Measurements from ENCODE around the gene HTRA3.

The HTRA3 gene

DNA sequence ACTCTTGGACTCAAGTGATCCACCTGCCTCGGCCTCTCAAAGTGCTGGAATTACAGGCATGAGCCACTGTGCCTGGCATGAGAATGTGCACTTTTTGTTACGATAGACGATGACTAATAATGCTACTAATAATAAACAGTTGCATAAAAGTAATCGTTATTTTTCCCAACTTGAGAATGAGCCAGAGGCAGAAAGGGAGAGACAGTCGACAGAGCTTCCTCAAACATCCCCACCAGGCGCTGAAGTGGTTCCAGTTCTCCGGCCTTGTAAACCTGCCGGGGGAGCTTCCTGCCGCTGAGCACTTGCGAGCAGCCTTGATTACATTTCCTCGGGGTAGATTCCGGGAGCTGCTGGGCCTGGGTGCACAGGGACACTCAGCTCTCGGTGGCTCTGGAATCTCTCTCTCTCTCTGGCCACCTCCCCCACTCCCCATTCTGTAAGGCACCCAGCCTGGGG lies 8.9 kb upstream of the HTRA3 start:
- Histone ChIP-seq H3K9me3 (ENCODE audit: insufficient read depth, low read length) (no peaks in the 10 kb centered on the region), H3K36me3 (ENCODE audit: low read length) (no peaks in the 10 kb centered on the region), H3K4me3 (ENCODE audit: insufficient read depth, low read length, poor library complexity, severe bottlenecking) (no peak overlapping the region), H3K79me2 (ENCODE audit: insufficient read depth, low read length) (no peaks in the 10 kb centered on the region), H3K9ac (ENCODE audit: low read length) (no peak overlapping the region), H3F3A (ENCODE audit: insufficient read depth) (no peaks in the 10 kb centered on the region), H3K27me3 (ENCODE audit: low read length) (no peaks in the 10 kb centered on the region), H2AFZ (ENCODE audit: low read depth, low read length, severe bottlenecking) (no peak overlapping the region), H4K20me1 (ENCODE audit: low read depth, low read length) (no peaks in the 10 kb centered on the region), H3K9me2 (replicated peaks; ENCODE audit: insufficient read depth, low read length) (no peaks in the 10 kb centered on the region), H3K27ac (ENCODE audit: low read depth, low read length) (no peak overlapping the region), H3K4me2 (ENCODE audit: low read depth, low read length, poor library complexity, severe bottlenecking) (no peak overlapping the region)
- no peak for TF ChIP-seq EZH2phosphoT487 (conservative IDR thresholded peaks at IDR 0.05; ENCODE audit: low read length)
- no peak for TF ChIP-seq CTCF (IDR thresholded peaks at IDR 0.05; ENCODE audit: insufficient read depth, low read length, poor library complexity, severe bottlenecking)

GRCh38 chr4:8261851-8262535 lies 7.6 kb upstream of the HTRA3 start:
- no peaks in the 10 kb centered on the region for H3K9me2 ChIP-seq (replicated peaks; ENCODE audit: insufficient read depth, low read length)
- H3K4me3 ChIP-seq (ENCODE audit: insufficient read depth, low read length, poor library complexity, severe bottlenecking): no peak overlapping the region
- H3K4me2 ChIP-seq (ENCODE audit: low read depth, low read length, poor library complexity, severe bottlenecking): no peak overlapping the region
- no peak overlapping the region for H3K9ac ChIP-seq (ENCODE audit: low read length)
- H3K27ac ChIP-seq (ENCODE audit: low read depth, low read length): no peak overlapping the region
- H3K79me2 ChIP-seq (ENCODE audit: insufficient read depth, low read length): no peaks in the 10 kb centered on the region
- H3K9me3 ChIP-seq (ENCODE audit: insufficient read depth, low read length): no peaks in the 10 kb centered on the region
- H2AFZ ChIP-seq (ENCODE audit: low read depth, low read length, severe bottlenecking): no peak overlapping the region
- H3F3A ChIP-seq (ENCODE audit: insufficient read depth): no peaks in the 10 kb centered on the region
- TF ChIP-seq EZH2phosphoT487 (conservative IDR thresholded peaks at IDR 0.05; ENCODE audit: low read length): no peak
- TF ChIP-seq CTCF (IDR thresholded peaks at IDR 0.05; ENCODE audit: insufficient read depth, low read length, poor library complexity, severe bottlenecking): no peak
- no peaks in the 10 kb centered on the region for H3K36me3 ChIP-seq (ENCODE audit: low read length)
- no peaks in the 10 kb centered on the region for H4K20me1 ChIP-seq (ENCODE audit: low read depth, low read length)
- H3K27me3 ChIP-seq (ENCODE audit: low read length): no peaks in the 10 kb centered on the region

DNA sequence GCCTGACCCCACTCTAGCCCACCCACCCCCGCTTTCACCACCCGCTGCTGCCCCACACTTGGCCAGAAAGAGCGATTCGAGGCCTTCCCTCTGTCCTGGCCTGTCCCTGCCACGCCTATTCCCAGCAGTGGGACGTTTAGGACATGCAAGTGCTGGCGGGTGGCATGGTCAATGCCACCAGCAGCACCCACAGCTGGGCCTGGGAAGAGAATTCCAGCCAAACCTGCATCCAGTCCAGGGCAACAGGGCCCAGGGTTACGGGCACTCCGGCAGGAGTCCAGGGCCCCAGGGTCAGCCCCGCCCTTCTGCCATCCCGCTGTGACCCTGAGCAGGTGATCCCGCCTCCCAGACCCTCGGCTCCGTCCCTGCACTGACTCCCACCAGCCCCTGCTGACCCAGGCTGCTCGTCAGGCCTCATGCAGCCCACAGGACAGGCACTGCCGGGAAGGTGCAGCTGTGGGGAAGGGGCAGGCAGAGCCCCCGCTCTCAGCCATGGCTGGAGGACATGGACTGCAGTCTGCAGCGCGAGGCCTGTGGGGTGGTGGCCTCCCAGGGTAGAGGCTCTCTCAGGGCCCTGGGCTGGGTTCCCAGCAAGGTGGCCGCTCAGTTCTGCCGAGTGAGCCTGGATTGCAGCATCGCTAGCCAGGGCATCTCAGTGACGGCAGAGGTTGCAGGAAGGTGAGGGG lies 6.8 kb upstream of the HTRA3 start:
- Histone ChIP-seq H3F3A (ENCODE audit: insufficient read depth) (no peaks in the 10 kb centered on the region), H4K20me1 (ENCODE audit: low read depth, low read length) (no peaks in the 10 kb centered on the region), H3K9me3 (ENCODE audit: insufficient read depth, low read length) (no peaks in the 10 kb centered on the region), H3K4me2 (ENCODE audit: low read depth, low read length, poor library complexity, severe bottlenecking) (no peak overlapping the region), H3K4me3 (ENCODE audit: insufficient read depth, low read length, poor library complexity, severe bottlenecking) (no peak overlapping the region), H3K9me2 (replicated peaks; ENCODE audit: insufficient read depth, low read length) (no peaks in the 10 kb centered on the region), H3K9ac (ENCODE audit: low read length) (no peak overlapping the region), H3K27ac (ENCODE audit: low read depth, low read length) (no peak overlapping the region), H2AFZ (ENCODE audit: low read depth, low read length, severe bottlenecking) (no peak overlapping the region), H3K36me3 (ENCODE audit: low read length) (no peaks in the 10 kb centered on the region), H3K79me2 (ENCODE audit: insufficient read depth, low read length) (no peaks in the 10 kb centered on the region), H3K27me3 (ENCODE audit: low read length) (no peaks in the 10 kb centered on the region)
- TF ChIP-seq CTCF (IDR thresholded peaks at IDR 0.05; ENCODE audit: insufficient read depth, low read length, poor library complexity, severe bottlenecking) (no peak), EZH2phosphoT487 (conservative IDR thresholded peaks at IDR 0.05; ENCODE audit: low read length) (no peak)

Data from SU-DHL-6 (cell line).